Immature natural killer cell (primary cell): Measurements from ENCODE around the gene PREX1. TPM values are rescaled to one million over a fixed set of nuclear protein-coding genes. Genes with fewer than 3 reads are reported as not detected.

Source experiments
- DNase-seq, 3 donors: peaks; one replicate each; pipeline ENCODE4 v3.0.0; 2022; ENCODE audit warnings: mixed read lengths in 1 of 3
- H3K27ac Mint-ChIP-seq, 6 donors: one replicate each; pipeline ENCODE4 v1.8.0; 2020; ENCODE audit warnings: mixed read lengths in 6 of 6, mild to moderate bottlenecking in 5 of 6, inconsistent platforms in 4 of 6, moderate library complexity in 3 of 6
- H3K27me3 Mint-ChIP-seq, 3 donors: one replicate each; pipeline ENCODE4 v1.8.0; 2020 to 2021; ENCODE audit warnings: low read depth in 3 of 3, mild to moderate bottlenecking in 3 of 3, mixed read lengths in 3 of 3, moderate library complexity in 3 of 3, inconsistent platforms in 1 of 3
- H3K36me3 Mint-ChIP-seq, 3 donors: one replicate each; pipeline ENCODE4 v1.8.0; 2020; ENCODE audit warnings: mixed read lengths in 3 of 3, inconsistent platforms in 2 of 3, mild to moderate bottlenecking in 2 of 3
- H3K4me1 Mint-ChIP-seq, 2 donors: one replicate each; pipeline ENCODE4 v1.8.0; 2020; ENCODE audit warnings: inconsistent platforms in 2 of 2, mild to moderate bottlenecking in 2 of 2, mixed read lengths in 2 of 2, moderate library complexity in 1 of 2
- H3K4me3 Mint-ChIP-seq, 5 donors: one replicate each; pipeline ENCODE4 v1.8.0; 2020; ENCODE audit warnings: mild to moderate bottlenecking in 5 of 5, mixed read lengths in 5 of 5, inconsistent platforms in 3 of 5, moderate library complexity in 3 of 5
- H3K9me3 Mint-ChIP-seq, 6 donors: one replicate each; pipeline ENCODE4 v1.8.0; 2020; ENCODE audit warnings: mild to moderate bottlenecking in 6 of 6, mixed read lengths in 6 of 6, inconsistent platforms in 4 of 6, moderate library complexity in 3 of 6
- polyA plus RNA-seq, 3 donors: library from polyadenylated mRNA; unstranded; fragments of 300-500 nt; fragmentation: Illumina TruSeq; gene quantifications; one replicate each; pipeline ENCODE4 v1.2.3, GENCODE V29; 2021

PREX1 gene
- polyA plus RNA-seq, 3 donors from 2014 or later, result 30.5 to 94.3 (median 54.9) TPM

DNA sequence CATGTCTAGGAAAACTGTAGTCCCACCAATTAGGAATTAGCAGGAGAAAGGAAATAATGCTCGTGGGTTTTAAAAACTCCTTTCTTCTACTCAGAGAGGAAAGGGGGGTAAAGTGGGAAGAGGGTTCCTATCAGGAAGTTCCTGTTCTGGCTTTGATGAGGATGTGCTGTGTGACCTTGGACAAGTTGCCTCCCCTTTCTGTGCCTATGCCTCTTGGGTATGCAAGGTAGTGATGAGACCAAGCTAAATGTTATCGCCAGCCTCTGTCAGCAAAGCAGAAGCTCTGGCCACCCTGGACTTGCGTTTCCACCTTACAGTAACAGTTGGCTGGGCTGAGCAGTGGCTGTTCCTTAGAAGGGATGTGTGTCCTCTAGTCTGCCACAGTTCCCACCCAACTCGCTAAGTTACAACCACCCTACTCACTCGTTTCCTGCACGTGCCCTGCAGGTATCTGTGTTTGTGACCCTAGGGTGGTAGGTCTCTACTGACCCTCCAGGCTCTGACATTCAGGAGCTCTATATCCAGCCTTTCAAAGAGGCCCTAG, 110.0 kb downstream of the PREX1 start:
- peaks cover 16 to 47% (median 24%) of the 10 kb centered on the region in 3 donors for H3K27me3 Mint-ChIP-seq
- peak overlapping the region; percentile 91 to 96 (median 94) for H3K27ac Mint-ChIP-seq
- peaks cover 7 to 17% (median 15%) of the 10 kb centered on the region in 3 donors for H3K36me3 Mint-ChIP-seq
- peak in 1 of 3 donors; percentile 26 for DNase-seq
- peak overlapping the region; percentile 73 to 93 (median 85) for H3K4me3 Mint-ChIP-seq
- H3K9me3 Mint-ChIP-seq, result no peaks in the 10 kb centered on the region
- H3K4me1 Mint-ChIP-seq, result peaks cover 99% of the 10 kb centered on the region in 2 donors

DNA sequence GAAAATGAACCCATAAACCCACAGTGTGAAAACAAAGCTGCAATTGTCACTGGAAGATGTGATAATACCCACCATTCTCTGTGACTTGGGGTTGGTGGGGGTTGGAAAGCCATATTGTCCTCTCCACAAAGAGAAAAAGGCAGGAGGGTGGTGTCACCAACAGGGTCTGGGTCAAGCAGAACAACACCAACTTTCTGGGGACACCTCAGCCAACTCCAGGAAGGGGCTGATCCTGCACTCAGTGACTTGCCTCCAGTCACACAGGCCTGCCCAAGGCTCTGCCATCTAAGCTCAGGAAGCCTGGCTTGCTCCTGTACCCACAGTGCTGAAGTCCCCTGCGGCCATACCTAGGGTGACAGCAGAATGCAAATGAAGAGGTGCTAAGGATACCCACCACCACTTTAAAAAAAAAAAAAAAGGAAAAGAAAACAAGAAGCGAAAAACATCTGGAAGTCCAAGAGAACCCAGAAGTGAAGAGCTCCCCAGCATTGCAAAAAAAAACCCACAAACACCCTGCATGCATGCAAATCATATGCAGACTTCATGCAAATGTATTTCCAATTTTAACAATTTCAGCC, 110.6 kb downstream of the PREX1 start:
- H3K4me1 Mint-ChIP-seq, result peaks cover 99% of the 10 kb centered on the region in 2 donors
- DNase-seq, result peak; percentile 60 to 70 (median 68)
- H3K9me3 Mint-ChIP-seq, result no peaks in the 10 kb centered on the region
- peaks cover 16 to 47% (median 23%) of the 10 kb centered on the region in 3 donors for H3K27me3 Mint-ChIP-seq
- H3K27ac Mint-ChIP-seq, result peak overlapping the region; percentile 91 to 96 (median 94)
- H3K36me3 Mint-ChIP-seq, result peaks cover 7 to 21% (median 19%) of the 10 kb centered on the region in 3 donors
- H3K4me3 Mint-ChIP-seq, result peak overlapping the region; percentile 73 to 93 (median 85)

DNA sequence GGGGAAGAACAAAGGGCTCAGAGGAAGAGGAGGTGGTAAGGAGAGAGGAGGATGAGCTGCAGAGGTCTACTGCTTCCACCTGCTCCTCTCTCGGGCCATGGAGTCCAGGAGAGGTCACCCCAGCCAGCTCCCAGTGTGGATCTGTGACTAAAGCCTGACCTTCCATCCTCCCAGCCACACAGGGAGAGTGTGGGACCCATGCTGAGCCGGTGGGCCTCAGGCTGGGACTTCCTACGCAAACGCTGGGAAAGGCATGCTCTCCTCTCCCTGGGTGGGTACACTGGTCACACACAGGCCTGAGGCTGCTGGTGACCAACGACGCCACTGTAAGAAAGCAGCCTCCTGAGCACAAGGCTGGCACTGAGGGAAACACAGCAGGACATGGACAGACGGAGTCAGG, 111.3 kb downstream of the PREX1 start:
- Mint-ChIP-seq H3K27ac (peak overlapping the region; percentile 91 to 96 (median 94)), H3K27me3 (peaks cover 16 to 42% (median 22%) of the 10 kb centered on the region in 3 donors), H3K9me3 (no peaks in the 10 kb centered on the region), H3K4me1 (peaks cover 99% of the 10 kb centered on the region in 2 donors), H3K36me3 (peaks cover 7 to 24% (median 23%) of the 10 kb centered on the region in 3 donors), H3K4me3 (peak overlapping the region; percentile 73 to 93 (median 85))
- DNase-seq, result no peak

DNA sequence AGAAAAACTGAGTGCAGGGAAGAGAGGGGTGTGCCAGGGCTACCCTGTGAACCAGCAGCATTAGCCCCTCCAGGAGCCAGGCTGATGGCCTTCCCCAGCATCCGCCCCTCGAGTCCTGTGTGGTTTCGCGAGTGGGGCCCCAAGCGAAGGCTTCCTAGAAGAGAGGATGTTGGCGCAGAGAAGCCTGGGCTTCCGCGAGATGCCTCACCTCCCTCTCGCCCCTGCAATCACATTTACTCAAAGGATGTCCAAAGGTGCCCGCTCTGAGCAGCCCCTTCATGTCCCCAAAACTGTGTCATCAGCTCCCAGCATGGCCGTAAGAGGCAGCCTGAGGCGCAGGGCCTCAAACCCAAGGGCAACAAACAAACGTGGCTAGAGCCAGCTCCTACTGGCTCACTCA, 111.7 kb downstream of the PREX1 start:
- Mint-ChIP-seq H3K9me3 (no peaks in the 10 kb centered on the region), H3K4me3 (peak overlapping the region; percentile 73 to 93 (median 85)), H3K36me3 (peaks cover 3 to 22% (median 18%) of the 10 kb centered on the region in 3 donors), H3K27me3 (peaks cover 16 to 39% (median 21%) of the 10 kb centered on the region in 3 donors), H3K4me1 (peaks cover 99% of the 10 kb centered on the region in 2 donors), H3K27ac (peak overlapping the region; percentile 91 to 96 (median 94))
- DNase-seq, result peak; percentile 68 to 71 (median 71)

DNA sequence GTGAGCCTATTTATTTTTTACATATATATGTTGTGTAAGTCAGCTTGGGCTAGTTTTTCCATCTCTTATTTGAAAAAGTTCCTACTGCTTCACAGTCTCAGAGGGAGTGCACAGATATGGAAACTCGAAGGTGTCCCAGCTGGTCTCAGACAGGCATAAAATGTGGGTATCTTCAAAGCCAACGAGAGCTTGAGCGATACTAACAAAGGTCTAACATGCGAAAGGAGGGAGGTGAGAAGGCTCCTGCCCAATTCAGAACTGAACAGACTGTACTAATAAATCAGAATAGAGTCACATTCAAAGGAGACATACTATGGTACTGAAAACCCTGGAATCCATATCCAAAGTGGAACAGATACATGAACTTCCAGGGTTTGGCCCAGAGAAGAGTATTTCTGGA, 113.0 kb downstream of the PREX1 start:
- peak overlapping the region; percentile 4 to 93 (median 85) for H3K4me3 Mint-ChIP-seq
- no peaks in the 10 kb centered on the region for H3K9me3 Mint-ChIP-seq
- DNase-seq, result no peak
- H3K36me3 Mint-ChIP-seq, result peaks cover 0 to 21% (median 18%) of the 10 kb centered on the region in 3 donors
- H3K27me3 Mint-ChIP-seq, result peaks cover 10 to 38% (median 16%) of the 10 kb centered on the region in 3 donors
- H3K27ac Mint-ChIP-seq, result peak overlapping the region; percentile 55 to 96 (median 92)
- peaks cover 99% of the 10 kb centered on the region in 2 donors for H3K4me1 Mint-ChIP-seq

DNA sequence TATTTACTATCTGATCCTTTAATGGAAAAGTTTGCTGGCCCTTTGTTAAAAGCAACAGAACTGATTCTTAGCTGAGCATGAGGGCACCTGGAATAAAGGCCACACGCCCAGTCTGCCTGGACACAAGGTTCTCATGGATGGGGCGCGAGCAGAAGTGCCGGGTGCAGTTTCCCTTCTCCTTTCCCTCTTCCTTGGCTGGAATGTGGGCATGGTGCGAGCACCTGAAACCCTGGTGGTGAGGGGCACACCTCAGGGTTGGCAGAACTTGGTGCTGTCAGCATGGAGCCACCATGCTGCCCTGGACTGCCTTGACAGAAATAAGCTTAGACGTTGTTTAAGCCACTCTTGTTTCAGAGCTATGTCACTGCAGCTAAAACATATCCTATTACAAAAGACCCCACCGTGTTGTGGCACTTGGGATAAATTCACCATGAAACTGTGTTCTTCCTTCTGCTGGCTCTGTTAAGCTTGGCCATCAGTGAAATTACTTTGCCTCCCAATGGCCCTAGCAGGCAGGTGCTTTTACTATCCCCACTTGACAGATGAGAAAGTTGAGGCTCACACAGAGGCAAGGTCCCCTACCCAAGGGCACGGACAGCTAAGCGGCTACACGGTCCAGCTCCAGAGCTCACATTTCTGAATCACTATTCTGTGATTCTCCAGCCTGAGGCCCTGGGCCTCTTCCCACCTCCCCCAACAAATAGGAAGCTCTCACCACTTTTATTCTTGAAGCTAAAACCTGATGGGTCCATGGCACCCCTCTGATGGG, 115.9 kb downstream of the PREX1 start:
- Mint-ChIP-seq H3K27me3 (peaks cover 1 to 24% (median 6%) of the 10 kb centered on the region in 3 donors), H3K4me3 (peak overlapping the region; percentile 44 to 73 (median 57)), H3K9me3 (no peaks in the 10 kb centered on the region), H3K4me1 (peaks cover 99% of the 10 kb centered on the region in 2 donors), H3K27ac (peak overlapping the region; percentile 49 to 85 (median 80)), H3K36me3 (peaks cover 14 to 35% (median 32%) of the 10 kb centered on the region in 3 donors)
- no peak for DNase-seq

DNA sequence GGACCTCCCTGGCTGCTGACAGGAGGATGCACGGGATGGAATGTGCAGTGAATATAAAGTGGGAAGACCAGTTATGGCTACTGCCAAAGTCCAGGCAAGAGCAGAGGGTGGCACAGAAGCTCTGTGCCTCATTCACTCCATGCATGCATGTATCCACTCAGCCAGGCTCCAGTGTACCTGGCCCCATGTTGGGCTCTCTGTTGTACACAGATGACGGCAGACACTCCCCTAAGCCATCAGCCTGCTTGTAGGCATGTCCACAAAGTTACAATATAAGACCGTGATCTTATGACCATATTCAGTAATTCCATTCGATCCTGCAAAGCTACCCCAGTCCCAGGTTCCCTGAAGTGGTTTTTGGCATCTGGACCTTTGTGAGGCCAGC, 116.8 kb downstream of the PREX1 start:
- DNase-seq, result no peak
- peaks cover 20 to 42% (median 38%) of the 10 kb centered on the region in 3 donors for H3K36me3 Mint-ChIP-seq

DNA sequence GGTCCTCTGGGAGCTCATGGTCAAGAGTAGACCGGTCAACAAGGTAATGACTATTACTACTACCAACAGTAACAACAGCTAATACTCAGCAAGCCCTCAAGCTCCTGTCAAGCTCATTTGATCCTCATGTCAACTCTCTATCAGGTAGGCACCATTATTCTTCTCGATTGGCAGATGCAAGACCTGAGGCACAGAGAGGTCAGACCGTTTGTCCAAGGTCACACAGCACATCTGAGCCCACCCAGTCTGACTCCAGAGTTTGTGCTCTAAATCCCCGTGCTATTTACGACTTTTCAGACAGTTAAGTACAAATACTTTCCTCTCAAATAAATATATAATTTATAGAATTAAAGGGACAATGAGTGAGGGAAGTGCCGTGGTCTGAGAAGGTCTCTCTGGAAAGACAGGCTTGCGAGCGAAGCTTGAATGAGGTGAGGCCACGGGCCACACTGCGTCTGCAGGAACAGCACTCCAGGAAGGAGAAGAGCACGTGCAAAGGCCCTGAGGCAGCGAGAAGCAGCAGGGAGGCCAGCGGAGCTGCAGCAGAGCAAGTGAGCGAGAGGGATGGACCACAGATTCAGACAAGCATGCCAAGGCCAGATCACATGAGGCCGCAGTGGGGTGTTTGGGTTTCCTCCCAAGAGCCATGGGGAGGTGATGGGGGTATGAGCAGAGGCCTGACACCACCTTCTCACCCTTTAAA, 117.3 kb downstream of the PREX1 start:
- peak overlapping the region in 4 of 6 donors; percentile 12 to 80 (median 62) for H3K27ac Mint-ChIP-seq
- no peak for DNase-seq
- H3K36me3 Mint-ChIP-seq, result peaks cover 22 to 44% (median 41%) of the 10 kb centered on the region in 3 donors
- peaks cover 1 to 18% (median 2%) of the 10 kb centered on the region in 3 donors for H3K27me3 Mint-ChIP-seq
- peak overlapping the region in 1 of 5 donors; percentile 50 for H3K4me3 Mint-ChIP-seq
- no peaks in the 10 kb centered on the region for H3K9me3 Mint-ChIP-seq
- peaks cover 99% of the 10 kb centered on the region in 2 donors for H3K4me1 Mint-ChIP-seq

More for the DNA sequence above, 116.8 kb downstream of the PREX1 start:
- Mint-ChIP-seq H3K4me3 (no peak overlapping the region), H3K27me3 (peaks cover 1 to 21% (median 2%) of the 10 kb centered on the region in 3 donors), H3K4me1 (peaks cover 99% of the 10 kb centered on the region in 2 donors), H3K27ac (peak overlapping the region in 4 of 6 donors; percentile 12 to 80 (median 35)), H3K9me3 (no peaks in the 10 kb centered on the region)

DNA sequence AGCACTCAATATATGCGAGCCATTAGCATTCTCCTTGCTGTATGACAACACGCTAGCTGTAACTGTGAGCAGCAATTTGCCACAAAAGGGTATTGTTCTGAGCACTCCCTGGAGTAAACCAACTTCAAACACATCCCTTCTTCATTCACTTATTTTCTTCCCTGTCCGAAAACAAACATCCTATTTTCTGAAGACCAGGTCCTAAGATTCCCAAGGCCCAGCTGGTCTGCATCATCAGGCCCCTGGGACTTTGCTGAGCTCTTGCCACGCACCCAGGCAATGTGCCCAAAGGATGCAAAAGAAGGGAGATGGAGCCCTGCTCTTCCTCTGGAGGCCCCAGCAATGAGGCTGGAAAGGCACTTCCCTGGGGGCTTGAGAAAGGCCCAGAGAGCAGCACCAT, 118.1 kb downstream of the PREX1 start:
- peak overlapping the region in 5 of 6 donors; percentile 4 to 67 (median 46) for H3K27ac Mint-ChIP-seq
- peak overlapping the region in 1 of 5 donors; percentile 28 for H3K4me3 Mint-ChIP-seq
- peaks cover 98 to 99% of the 10 kb centered on the region in 2 donors for H3K4me1 Mint-ChIP-seq
- peaks cover 1 to 18% (median 2%) of the 10 kb centered on the region in 3 donors for H3K27me3 Mint-ChIP-seq
- peaks cover 27 to 49% (median 41%) of the 10 kb centered on the region in 3 donors for H3K36me3 Mint-ChIP-seq
- no peaks in the 10 kb centered on the region for H3K9me3 Mint-ChIP-seq
- DNase-seq, result no peak

DNA sequence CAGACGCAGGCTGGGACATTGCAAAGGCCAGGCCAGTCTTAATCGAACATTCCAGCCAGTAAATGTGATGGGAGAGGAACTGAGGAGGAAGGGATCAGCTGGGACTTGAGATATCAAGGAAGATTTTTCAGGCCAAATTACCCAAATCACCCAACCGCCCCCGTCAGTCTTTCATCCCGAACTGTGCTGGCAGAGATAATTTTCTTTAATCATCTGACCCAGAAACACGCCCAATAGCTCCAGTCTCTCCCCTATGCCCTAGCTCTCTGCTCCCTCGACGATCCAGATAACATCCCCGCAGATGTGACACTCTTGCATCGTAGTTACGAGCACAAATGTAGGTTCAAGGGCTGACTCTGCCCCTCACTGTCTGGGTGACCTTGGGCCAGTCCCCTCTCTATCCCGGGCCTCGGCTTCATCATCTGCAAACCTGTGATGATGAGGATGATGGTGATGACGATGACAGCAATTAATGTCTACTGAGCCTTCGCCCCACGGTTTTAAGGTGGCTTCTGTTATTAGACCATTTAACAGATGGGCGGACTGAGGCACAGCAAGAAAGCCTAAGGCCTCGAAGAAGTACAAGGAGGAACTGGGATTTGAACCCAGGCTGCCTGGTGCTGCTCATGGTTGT, 118.6 kb downstream of the PREX1 start:
- peaks cover 1 to 23% (median 2%) of the 10 kb centered on the region in 3 donors for H3K27me3 Mint-ChIP-seq
- H3K9me3 Mint-ChIP-seq, result no peaks in the 10 kb centered on the region
- H3K4me3 Mint-ChIP-seq, result peak overlapping the region in 3 of 5 donors; percentile 1 to 60 (median 35)
- peaks cover 97 to 99% of the 10 kb centered on the region in 2 donors for H3K4me1 Mint-ChIP-seq
- H3K27ac Mint-ChIP-seq, result peak overlapping the region in 4 of 6 donors; percentile 17 to 84 (median 63)
- peaks cover 30 to 52% (median 39%) of the 10 kb centered on the region in 3 donors for H3K36me3 Mint-ChIP-seq
- no peak for DNase-seq

DNA sequence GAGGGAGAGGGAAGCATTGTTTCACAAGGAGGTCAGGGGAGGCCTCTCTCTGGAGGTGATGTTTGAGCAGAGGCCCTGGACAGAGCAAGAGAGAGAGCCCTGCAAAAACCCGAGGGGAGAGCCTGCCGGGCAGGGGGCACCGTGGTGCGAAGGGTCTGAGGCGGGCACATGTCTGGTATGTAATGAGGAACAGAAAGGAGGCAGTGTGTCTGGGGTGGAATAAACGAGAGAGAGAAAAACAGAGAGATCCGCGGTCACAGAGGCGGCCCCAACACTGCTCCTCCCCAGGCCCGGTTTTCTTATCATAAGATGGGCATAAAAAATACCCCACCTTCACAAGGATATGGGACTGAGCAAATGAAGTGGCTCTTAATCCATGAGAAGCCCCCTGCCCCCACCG, 119.2 kb downstream of the PREX1 start:
- Mint-ChIP-seq H3K36me3 (peaks cover 35 to 55% (median 39%) of the 10 kb centered on the region in 3 donors), H3K9me3 (no peaks in the 10 kb centered on the region), H3K27me3 (peaks cover 1 to 23% (median 2%) of the 10 kb centered on the region in 3 donors), H3K27ac (peak overlapping the region in 5 of 6 donors; percentile 57 to 87 (median 82)), H3K4me1 (peaks cover 97 to 99% of the 10 kb centered on the region in 2 donors), H3K4me3 (peak overlapping the region in 4 of 5 donors; percentile 1 to 47 (median 36))
- DNase-seq, result no peak

DNA sequence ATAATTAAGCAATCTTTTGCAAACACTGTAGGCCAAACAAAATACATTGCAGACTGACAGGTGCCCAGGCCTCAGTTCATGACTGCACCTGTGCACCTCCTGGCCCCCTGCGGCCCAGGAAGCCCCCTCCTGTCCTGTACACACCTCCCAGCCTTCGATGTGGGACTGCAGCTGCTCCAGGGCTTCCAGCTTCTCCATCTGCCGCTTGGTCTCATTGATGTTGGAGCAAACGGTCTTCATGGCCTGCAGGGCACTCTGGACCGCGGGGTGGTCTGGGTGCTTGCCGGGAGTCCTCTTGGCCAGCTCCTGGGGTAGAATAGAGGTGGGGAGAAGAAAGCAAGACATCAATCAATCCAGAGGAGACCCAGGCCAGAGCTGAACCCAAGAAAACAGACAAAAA, 119.7 kb downstream of the PREX1 start:
- H3K27me3 Mint-ChIP-seq, result peaks cover 1 to 25% (median 2%) of the 10 kb centered on the region in 3 donors
- H3K36me3 Mint-ChIP-seq, result peaks cover 35 to 55% (median 39%) of the 10 kb centered on the region in 3 donors
- DNase-seq, result no peak
- H3K27ac Mint-ChIP-seq, result peak overlapping the region; percentile 39 to 87 (median 74)
- peaks cover 97 to 99% of the 10 kb centered on the region in 2 donors for H3K4me1 Mint-ChIP-seq
- H3K9me3 Mint-ChIP-seq, result no peaks in the 10 kb centered on the region
- H3K4me3 Mint-ChIP-seq, result peak overlapping the region in 1 of 5 donors; percentile 38
